Activated CD8-positive, alpha-beta memory T cell treated with anti-CD3 and anti-CD28 coated beads, Interleukin-2, amount 50 U/mL, for 24 hours (primary cell): ENCODE data around the gene FAM25G.

Source experiments
- DNase-seq: peaks from one replicate; pipeline ENCODE4 v3.0.0-alpha.2; 2020; ENCODE audit errors: extremely low read depth

Gene FAM25G

DNA sequence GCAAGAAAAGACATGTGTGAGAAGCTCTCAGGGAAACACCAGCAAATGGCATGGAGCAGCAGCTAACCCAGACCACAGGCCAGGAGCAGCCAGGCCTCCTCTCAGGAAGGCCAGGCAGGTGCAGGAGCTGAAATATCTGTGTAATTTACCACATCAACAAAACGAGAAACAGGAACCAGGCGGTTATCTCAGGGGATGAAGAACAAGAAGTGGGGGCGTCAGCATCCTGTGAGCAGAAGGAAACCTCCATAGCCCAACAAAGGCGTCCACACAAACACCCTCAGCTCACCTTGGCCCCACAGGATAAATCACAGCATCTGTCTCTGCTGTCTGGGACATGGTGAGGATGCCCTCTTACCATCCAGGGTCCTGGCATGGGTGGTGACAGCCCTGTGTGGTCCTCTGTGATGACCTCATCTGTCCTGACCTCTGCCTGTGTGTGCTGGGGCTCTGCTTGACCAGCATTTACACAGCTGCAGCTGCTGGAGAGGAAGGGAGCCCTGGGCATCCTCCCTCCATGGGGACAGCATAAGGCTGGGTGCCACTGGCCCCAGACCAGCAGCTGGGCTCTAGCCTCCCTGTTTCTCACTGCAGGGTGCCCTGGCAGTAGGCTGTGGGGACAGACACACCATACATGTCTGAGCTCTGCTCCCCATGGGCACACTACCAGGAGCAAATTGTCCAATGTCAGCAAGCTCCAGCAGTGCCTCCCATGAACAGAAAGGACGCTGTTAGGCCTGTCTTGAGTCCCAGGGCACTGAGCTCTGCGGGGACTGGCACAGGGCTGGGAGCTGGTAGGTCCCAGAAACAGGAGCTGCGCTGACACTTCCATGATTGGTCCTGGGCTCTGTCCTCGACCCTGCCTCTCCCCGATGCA is 42.2 kb downstream of the FAM25G start:
- no peak for DNase-seq

GRCh38 chr10:47447705-47448104 is 43.8 kb downstream of the FAM25G start:
- no peak for DNase-seq

DNA sequence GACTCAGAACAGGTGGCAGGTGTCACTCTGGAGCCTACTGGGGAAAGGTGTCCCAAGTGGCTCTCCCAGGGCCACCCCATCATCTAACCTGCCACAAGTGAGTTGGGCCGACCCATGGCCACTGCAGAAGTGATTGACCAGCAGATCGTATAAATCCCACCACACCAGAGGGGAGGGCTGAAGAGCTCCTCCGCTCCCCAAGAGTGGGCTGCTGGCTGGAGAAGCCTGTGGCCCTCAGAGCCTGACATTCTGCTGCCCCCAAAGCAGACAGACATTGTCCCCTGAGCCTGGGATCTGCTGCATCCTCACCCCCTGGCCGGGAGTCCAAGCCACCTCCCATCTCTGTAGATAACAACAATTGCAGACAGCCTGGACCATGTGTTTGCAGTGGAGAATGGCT is 44.3 kb downstream of the FAM25G start:
- DNase-seq = no peak

GRCh38 chr10:47445720-47446119 is 45.8 kb downstream of the FAM25G start:
- no peak for DNase-seq

GRCh38 chr10:47444047-47444446 is 47.5 kb downstream of the FAM25G start:
- no peak for DNase-seq

- DNase-seq = no peak
Observed at GRCh38 chr10:47443145-47443544, 48.4 kb downstream of the FAM25G start.

GRCh38 chr10:47442351-47442750 is 49.1 kb downstream of the FAM25G start:
- no peak for DNase-seq

GRCh38 chr10:47441938-47442337 is 49.6 kb downstream of the FAM25G start:
- no peak for DNase-seq

- no peak for DNase-seq
Observed at GRCh38 chr10:47440207-47440606, 51.3 kb downstream of the FAM25G start.

DNA sequence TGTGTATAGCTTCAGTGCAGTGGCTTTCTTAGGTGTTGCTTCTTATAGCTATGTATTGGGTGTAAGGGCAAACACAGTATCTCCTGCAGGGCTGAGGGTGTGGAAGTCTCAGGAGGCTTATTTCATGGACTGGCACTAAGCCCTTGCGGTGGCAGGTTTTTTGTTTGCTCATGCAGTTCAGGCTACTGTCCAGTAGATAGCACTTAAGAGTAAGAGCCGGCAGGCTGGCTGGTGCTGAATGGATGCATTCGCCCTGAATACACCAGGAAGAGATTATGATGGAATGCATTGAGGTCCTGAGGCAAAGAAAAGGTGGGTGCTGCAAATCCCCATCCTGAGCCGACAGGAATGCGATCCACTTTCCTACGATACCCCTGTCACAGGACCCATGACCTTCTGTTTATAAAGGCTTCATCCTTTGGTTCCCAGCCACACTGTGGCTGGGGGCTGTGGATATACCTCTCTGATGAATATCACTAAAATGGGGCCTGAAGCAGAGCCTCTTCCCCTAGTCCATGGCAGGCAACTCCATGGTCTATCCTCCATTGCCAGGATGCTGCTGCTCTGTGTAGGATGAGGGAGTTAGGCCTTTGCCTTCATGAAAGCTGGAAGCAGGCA is 52.5 kb downstream of the FAM25G start:
- no peak for DNase-seq
